Hematopoietic multipotent progenitor cell treated with erythropoietin and hydrocortisone succinate and interleukin-3 and kit ligand, for 8 days (in vitro differentiated cells): Measurements from ENCODE around the gene L3MBTL4.
"Not testable (repeated sequence)": the region's sequence is repeated elsewhere in the genome, so short reads cannot be mapped to it uniquely, and the experiment has no call there.

Experiments used
- DNase-seq: peaks from one replicate; pipeline ENCODE4 v3.0.0-alpha.2; 2015

L3MBTL4 gene

DNA sequence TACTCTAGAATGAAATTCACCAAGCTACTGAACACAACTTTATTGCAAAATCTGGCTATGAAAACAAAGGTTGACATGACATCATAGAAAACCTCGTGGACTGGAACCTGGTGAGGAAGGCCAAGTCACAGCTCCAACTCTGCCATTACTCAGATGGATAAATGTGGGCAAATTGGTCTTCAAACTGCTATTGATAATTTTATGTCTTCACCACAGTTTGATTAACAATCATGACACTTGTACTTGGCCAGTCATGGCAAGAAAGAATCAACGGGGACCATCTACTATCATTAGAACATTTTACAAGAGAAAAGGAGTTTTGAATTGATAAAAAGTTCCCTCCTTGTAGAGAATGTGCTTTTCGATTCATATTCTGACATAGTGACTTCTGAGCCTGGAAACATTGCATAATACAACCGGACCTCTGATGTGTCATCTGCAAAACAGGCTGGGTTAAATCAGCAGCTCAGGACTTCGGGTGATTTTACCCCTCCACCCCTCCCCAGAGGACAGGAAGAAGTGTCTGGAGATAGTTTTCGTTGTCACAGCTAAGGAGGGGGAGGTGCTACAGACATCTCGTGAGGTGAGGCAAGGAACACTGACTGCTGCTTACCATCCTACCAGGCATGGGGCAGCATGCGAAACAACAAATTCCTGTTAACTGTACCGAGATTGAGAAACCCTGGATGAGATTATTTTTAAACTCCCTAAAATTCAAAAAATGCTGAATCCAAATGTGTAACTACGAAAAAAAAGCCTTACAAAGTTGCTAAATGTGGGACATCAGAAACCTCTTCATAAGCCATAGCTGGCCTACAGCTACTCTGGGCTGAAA is 8.4 kb downstream of the L3MBTL4 start:
- no peak for DNase-seq

DNA sequence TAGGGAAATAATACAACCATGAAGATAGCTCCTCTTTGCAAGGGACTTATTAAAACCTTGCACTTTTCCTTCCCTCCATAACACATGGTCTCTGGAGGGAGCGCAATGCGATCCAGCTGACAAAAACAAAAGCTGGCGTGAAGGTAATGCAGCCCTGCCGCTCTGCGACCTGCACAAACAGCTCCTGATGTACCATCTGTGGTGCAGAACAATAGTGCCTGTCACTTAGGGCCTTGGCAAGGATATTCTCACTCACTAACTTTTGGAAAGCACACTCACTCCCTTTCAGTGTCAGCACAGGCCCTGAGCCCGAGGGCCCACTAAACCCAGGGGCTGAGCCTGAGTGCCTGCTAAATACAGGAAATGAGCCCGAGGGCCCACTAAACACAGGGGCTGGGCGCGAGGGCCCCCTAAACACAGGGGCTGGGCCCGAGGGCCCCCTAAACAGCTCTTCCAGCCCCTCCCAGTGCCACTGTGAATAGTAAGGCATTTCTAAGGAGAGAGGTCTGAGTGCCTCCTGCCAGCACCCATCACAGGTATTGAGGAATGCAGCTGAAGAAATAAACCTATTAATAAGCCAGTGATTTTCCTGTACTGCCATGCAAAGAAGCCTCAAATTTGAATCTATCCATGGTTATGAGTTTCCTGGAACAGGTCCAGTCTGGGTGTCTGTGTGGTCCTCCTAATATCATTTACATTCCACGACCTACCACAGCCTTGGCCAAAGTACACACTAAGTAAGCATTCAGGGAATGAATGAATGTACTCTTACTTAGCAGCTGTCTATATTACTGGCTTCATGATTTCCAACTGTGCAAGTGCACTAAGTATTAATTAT is 9.3 kb downstream of the L3MBTL4 start:
- DNase-seq = no peak

DNA sequence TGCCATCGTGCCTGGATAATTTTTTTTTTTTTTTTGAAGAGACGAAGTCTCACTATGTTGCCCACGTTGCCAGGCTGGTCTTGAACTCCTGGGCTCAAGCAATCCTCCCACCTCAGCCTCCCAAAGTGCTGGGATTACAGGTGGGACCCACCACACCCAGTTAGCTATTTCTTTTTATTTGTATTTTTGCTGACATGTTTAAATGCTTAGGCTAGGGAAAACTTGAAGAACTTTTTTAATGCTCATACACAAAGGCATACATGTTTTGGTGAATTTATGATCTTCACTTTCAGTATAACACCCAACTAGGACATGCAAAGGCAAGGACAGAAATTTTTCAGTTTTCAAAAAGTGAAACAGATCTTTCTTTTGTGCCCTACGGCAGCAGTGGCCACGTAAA is 9.9 kb downstream of the L3MBTL4 start:
- no peak for DNase-seq

DNA sequence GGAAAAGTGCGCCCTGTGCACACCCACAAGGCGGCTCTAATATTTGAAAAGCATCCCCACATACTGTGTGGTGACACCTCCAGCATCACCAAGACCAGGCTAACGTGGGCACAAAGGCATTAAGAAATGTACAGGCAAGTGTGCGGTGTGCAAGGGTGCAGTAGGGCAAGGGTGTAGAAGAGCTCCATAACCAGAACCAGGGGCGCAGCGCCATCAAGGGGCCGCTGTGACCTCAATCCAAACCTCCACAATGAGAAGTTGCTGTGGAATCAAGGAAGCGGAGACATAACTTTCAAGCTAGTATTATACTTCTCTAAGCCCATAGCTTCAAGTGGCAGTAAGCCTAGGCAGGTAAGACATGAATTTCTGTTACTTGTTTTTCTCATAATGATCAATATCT is 13.0 kb downstream of the L3MBTL4 start:
- no peak for DNase-seq

DNA sequence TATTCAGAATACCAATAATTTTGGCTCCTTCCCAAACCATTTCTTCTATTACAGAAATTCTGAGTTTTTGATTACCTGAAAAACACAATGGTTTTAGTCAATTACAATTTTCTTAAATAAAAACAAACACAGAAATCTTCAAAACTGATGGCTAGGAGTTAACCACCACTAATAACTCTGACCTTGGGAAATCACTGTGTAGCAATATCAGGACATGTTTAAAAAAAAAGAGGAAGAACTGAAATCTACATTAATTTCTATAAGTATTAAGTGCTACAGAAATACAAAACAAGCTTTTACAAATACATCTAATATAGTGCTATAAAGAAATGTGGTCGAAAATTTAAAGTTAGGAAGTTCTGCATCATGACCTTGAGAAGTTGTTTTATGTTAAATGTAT is 14.9 kb downstream of the L3MBTL4 start:
- no peak for DNase-seq

DNA sequence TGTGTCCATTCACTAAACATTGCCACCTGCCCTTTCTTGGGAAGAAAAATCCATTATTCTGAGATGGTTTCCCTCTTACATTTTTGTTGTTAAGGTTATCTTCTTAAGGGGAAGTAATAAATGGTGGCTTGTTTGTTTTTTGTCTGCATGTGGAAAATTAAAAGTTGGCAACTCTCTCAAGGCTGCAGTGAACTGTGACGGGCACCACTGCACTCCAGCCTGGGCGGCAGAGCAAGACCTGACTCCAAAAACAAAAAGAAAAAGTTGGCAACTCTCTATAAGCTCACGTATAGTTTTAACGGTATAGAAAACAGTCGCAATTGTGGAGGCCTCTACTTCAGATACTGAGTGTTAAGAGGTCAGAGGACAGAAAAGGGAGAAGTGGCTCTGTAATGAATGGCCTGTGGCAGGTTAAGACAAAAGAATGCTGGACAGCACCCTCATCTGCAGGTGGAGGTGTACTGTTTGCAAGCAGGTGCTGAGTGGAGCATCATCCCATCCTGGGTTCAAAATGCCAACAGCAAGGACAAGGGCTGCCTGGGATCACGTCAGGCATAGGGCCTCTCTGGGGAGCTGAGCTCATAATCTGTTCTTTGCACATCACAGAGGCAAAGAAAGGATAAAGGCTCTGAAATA is 16.7 kb downstream of the L3MBTL4 start:
- no peak for DNase-seq

DNA sequence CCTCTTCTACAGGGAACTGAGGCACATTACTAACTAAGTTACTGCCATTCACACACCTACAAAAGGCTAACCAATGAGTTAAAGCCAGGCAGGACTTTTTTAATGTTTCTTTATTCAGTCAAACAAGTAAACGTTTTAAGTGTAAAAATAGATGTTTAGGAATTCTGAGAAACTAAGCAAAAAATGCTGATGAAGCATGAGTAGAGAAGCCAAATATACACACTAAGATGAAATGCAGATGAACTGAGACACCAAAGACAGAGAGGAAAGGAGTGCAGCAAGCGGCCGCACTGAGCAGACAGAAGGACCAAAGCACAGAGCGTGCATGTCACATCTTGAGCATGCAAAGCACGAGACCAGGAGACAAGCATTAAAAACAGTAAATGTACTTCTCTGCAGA is 17.9 kb downstream of the L3MBTL4 start:
- DNase-seq = no peak

DNA sequence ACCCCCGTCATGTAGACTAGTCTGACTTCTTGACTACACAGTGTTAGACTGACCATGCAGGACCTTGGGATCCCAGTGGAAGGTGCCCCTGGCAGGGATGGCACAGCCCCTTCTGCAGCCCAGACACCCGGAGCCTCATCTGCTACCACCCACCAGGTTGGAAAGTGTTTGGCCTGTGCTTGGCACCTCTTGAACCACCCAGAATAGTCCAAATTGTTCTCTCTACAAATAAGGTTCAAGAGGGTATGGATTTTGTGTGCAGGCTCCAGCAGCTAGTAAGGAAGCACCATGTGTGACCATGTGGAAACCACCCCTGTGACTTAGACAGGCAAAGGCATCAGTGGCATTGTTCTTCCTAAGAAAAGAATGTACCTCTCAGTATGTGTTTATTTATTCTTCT is 18.4 kb downstream of the L3MBTL4 start:
- DNase-seq = no peak

DNA sequence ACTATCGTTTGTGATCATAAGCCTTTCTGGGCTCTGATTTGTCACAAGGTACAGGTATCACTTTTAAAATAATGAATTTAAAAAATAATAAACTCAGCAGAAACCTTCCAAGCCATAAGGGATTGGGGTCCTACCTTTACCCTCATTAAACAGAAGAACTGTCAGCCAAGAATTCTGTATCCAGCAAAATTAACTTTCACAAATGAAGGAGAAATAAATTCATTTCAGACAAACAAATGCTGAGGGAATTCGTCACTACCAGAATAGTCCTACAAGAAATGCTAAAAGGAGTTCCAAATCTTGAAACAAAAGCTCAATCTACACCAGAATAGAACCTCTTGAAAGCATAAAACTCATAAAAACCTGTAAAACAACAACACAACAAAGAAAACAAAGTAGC is 25.7 kb downstream of the L3MBTL4 start:
- DNase-seq = no peak

DNA sequence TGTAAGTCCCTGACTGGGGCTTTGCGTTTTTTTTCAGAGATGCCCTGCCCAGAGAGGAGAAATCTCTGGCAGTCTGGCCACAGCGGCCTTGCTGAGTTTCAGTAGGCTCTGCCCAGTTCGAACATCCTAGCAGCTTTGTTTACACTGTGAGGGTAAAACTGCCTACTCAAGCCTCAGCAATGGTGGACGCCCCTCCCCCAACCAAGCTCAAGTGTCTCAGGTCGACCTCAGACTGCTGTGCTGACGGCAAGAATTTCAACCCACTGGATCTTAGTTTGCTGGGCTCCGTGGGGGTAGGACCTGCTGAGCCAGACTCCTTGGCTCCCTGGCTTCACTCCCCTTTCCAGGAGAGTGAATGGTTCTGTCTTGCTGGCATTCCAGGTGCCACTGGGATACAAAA is 31.7 kb downstream of the L3MBTL4 start:
- DNase-seq = no peak

DNA sequence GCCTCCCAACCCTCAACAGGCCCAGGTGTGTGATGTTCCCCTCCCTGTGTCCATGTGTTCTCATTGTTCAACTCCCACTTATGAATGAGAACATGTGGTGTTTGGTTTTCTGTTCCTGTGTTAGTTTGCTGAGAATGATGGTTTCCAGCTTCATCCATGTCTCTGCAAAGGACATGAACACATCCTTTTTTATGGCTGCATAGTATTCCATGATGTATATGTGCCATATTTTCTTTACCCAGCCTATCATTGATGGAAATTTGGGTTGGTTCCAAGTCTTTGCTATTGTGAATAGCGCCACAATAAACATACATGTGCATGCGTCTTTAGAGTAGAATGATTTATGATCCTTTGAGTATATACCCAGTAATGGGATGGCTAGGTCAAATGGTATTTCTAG is 37.2 kb downstream of the L3MBTL4 start:
- DNase-seq = not testable (repeated sequence)

DNA sequence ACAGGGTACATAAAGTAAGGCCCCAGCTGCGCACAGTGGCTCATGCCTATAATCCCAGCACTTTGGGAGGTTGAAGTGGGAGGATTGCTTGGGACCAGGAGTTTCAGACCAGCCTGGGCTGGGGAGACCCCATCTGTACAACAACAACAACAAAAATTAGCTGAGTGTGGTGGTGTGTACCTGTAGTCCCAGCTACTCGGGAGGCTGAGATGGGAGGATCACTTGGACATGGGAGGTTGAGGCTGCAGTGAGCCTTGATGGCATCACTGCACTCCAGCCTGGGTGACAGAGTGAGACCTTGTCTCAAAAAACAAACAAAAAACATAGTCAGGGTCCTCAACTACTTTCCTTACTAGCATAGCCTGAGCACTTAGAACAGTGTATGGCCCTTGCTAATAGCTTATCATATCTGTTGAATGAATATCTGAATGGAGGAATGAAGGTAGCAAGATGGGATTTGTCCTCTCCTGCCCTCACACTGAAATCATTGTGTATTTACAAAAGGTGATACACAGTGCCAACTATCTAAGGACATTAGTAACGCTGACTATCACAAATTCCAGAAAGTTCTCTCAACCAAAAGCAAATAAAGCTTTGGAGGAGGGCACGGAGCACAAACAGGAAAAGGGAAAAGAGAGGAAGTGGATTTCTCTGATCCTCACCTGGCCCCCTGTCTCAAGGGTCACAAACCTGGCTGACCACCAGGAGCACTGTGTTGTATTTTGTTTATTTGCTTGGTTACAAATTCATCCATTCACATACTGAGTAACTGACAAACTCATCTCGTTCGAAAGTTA is 38.1 kb downstream of the L3MBTL4 start:
- DNase-seq = no peak

DNA sequence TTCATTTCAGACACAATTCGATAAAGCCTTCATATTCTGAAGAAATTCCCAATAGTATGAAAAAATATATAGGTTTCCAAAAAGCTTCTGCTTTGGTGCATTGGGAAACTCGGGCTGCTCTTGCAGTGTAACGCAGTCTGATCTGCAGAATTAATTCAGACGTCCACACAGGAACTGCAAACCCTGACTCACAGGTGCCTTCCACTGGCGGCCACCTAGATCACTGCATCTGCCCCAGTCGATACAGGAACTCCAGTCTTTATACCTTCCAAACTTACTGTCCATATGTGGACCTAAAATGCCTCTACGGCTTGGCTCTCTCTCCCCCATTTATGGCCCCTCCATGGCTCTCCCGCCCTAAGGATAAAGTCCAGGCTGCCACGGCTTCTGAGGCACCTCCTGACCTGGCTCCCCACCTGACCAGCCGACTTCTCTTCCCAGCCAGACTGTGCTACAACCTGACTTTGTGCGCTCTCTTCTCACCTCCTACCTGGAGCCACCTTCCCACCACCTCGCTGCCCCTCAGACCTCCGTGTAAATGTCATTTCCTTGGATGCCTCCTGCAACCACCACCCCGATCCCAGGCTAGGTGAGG is 39.7 kb downstream of the L3MBTL4 start:
- DNase-seq = no peak

DNA sequence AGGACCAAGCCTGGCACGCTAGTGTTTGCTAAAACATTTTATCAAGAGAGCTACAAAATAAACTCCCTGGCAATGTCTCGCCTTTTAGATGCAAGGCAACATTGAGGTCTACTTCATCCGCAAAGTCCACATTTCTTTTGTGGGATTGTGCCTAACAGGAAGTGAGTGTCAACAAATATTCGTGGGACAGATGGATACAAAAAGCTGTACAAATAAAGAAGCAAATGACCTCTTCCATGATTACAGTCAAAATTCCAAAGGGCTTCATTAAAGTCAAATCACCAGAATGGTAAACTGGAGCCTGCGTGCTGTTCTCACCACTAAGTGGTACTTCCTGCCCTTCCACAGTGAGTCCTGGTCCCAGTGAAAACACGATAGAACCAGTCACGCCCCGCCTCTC is 40.4 kb downstream of the L3MBTL4 start:
- no peak for DNase-seq

DNA sequence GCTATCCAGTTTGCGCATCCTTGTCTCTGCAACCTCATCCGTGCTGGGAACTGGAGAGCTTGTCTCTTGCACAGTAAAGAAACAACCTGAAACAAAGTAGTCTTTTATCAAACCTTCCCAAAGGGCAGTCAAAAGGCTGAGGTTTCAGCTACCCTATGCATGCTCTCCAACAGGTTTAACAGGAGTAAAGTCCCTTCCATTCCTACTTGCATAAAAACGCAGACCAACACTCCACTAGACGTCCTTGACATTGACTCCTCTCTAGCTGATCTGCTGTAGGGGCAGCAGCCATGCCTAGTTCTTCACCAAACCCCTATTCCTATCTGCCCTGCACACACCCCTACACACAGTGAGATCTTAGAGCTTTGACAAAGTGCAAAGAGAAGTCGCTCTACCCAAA is 41.5 kb downstream of the L3MBTL4 start:
- DNase-seq = no peak

DNA sequence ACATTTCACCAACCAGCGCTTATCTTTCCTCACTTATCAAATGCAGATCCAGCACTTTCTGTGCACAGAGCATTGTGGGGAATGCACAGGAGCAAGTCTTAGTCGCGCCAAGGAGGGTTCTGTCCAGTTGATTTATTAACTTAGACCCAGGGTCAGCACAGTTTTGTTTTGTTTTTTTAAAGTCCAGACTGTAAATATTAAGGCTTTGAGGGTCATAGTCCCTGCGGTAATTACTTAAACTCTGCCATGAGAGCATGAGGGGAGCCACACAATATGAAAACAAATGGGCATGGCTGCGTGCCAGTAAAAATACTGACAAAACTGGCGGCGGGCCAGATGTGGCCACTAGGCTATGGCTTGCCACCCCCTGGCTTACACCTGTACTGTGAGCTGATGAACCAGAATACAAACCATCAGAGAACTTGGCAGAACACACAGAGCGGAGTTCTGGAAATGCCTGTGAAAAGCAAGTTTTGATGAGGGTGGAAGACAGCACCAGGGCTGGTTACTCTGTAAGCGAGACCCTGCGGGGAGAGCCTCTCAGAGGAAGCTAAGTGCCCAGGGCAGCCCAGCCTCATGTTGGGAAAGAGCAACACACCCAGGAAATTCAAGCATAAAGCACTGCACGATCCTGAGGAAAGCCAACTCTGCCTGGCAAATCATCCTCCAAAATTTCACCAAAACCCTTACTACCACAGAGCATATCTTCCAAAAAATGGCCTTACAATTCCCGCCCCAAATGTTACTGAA is 43.6 kb downstream of the L3MBTL4 start:
- no peak for DNase-seq

DNA sequence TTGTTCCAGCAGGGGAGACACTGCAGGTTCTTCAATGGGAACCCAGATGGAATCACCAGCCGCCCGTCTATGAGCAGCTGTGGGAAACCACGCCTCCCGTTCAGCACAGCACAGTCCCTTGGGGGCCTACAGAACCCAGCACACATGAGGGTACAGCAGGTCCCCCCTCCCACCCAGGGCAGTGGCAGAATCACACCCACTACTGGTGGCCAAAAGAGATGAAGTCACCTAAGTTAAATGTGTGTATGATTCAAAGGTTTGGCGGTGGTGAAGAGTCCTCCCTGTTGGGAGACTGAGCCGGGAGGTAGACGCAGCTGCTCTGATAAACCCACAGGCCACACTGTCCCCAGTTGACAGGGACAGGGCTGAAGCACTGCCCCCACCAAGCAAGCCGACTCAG is 44.3 kb downstream of the L3MBTL4 start:
- no peak for DNase-seq

DNA sequence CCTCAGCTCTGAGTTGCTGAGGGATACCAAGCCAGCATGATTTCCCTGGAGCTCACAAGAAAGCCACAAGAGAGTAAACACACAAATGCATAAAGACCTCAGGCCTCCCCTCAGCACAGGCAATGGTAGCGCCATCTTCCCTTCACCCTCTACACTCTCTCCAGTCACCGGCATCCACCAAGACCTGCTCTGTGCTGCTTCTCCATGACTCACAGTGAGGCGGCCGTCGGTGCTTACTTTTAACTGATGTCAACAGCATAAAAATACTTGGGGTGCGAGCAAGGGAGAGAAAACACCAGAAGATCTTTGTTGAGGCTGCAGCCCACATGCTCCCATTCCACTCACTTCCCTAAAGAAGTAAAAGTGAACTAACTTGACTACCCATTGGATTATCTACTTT is 46.7 kb downstream of the L3MBTL4 start:
- DNase-seq = no peak

DNA sequence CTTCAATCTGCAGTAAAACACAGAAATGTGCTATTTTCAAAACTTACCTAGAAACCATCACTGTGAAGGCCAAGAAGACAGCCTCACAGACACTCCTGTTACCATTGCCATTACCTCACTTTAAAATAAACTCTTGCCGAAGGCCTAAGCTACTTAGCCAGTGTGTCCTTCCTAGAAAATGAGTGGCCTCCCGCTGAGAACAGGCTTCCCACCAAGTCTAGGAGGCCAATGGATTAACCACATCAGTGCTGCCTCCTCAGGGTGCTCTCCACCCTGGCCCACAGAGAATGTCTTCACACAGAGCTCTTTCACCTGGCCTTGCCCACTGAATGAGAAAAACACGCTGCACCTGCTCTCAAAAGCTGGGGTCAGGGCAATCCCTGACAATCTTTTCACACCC is 47.5 kb downstream of the L3MBTL4 start:
- no peak for DNase-seq

DNA sequence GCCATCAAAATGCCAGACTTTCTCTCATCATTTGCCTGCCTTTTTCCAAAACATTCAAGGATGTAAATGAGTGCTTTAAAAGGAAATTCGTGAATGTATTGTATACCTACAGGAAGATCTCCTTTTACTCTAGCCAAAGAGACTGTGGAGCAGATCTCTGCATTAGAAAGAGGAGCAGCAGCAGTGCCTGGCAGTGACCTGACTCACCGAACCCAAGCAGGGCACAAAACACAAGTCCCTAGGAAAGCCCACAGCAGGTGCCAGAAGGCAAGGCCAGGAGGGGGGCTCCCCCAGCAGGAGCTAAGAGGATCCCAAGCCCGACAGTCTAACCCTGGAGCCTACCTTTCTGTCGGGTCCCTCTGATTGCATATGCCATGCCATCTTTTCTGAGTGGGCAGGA is 47.9 kb downstream of the L3MBTL4 start:
- DNase-seq = no peak

DNA sequence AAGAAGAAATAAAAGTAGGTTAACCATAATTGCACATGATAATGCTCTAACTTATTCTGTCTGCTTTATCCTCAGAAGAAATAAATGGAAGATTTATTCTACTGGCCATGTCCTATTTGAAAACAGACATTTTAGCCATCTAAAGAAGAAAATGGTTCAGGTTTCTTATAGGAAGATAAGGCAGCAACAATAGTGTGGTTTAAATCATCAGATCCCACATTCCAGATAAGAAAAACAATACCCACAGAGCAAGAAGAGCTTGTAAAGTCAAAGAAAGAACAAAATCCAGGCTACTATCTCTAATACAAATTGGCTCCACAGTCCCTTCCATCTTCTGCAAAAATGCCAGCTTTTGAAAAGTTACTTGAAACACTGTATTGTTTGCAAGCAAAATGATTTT is 49.3 kb downstream of the L3MBTL4 start:
- DNase-seq = no peak

DNA sequence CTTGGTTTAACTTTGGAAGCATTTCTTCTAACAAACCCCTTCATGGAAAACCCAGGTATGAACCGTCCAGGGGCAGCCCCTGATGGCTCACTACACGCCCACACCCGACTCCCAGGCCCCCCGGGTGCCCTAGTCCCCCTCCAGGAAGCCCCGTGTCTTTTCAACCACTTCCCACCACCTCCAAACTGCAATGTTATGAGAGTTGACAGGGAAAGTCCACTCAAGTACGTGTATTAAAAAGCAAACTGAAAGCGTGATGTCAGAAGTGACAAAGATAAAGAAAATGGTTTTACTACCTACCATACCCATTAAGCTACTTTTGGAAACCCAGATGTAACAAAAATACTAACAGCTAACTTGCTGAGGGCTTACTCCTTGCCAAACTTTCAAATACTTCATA is 51.5 kb downstream of the L3MBTL4 start:
- DNase-seq = no peak
